CD4-positive, alpha-beta T cell treated with Interleukin-15 for 4 hours (primary cell): ENCODE results near the gene STK16.
"Not testable (repeated sequence)": the region's sequence is repeated elsewhere in the genome, so short reads cannot be mapped to it uniquely, and the experiment has no call there.

Experiments used
- DNase-seq: peaks from one replicate; pipeline ENCODE4 v3.0.0-alpha.2; 2020; ENCODE audit warnings: low spot score

The STK16 gene

GRCh38 chr2:219244789-219245147 is 511 bp upstream of the STK16 start:
- no peak for DNase-seq

DNA sequence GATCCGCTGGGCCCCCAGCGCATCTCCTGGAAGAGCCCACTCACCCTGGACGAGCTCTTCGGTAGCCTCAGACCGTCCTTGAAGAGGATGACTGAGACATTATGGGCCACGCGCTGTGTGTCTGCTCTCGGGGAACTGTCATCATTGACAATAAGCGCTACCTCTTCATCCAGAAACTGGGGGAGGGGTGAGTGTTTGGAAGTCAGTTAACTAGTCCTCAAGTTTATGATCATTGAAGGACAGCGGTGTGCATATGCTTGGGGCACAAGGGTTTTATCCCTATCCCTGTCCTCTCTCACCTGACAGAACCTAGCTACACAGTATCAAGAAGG is 586 bp downstream of the STK16 start:
- DNase-seq: no peak

- DNase-seq: no peak
Observed at GRCh38 chr2:219246559-219246958, 1.3 kb downstream of the STK16 start.

- peak; percentile 80 for DNase-seq
Observed at GRCh38 chr2:219247678-219248642, 2.7 kb downstream of the STK16 start.

GRCh38 chr2:219248845-219249202 is 3.5 kb downstream of the STK16 start:
- DNase-seq: no peak

GRCh38 chr2:219249203-219249980 is 4.1 kb downstream of the STK16 start:
- DNase-seq: peak; percentile 48

DNA sequence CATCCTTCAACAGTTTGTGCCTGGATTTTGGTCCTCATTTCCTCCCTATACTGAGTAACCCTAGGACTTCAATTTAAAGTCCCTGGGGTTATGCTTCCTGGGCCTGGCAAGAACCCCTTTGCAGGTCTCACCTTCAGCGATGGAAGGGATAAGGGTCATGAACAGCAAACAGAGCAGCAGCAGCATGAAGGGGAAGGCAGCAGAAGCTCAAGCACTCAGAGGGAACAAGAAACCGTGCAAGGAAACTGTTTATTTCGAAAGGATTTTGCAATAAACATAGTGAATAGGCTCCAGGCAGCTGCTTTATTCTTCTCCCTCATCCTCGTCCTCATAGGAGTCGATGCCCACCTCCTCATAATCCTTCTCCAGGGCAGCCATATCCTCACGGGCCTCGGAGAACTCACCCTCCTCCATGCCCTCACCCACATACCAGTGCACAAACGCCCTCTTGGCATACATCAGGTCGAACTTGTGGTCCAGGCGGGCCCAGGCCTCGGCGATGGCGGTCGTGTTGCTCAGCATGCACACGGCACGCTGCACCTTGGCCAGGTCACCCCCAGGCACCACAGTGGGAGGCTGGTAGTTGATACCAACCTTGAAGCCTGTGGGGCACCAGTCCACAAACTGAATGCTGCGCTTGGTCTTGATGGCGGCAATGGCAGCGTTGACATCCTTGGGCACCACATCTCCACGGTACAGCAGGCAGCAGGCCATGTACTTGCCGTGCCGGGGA is 4.9 kb downstream of the STK16 start:
- DNase-seq: no peak

- DNase-seq: no peak
Observed at GRCh38 chr2:219251656-219252055, 6.4 kb downstream of the STK16 start.

DNA sequence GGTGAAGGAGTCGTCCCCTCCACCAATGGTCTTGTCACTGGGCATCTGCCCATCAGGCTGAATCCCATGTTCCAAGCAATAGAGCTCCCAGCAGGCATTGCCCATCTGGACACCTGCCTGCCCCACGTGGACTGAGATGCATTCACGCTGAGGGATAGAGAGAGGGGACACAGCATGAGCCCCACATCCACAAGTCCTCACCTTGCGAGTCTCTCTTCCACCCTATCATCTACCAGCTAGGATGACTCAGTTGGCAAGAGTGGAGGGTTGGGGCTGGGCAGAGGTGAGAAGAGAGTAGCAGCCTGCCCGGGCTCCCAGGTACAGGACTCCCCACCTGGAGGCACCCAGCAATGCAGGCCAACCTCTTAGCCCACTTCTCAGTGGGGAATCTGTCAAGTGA is 6.8 kb downstream of the STK16 start:
- DNase-seq: peak; percentile 54

DNA sequence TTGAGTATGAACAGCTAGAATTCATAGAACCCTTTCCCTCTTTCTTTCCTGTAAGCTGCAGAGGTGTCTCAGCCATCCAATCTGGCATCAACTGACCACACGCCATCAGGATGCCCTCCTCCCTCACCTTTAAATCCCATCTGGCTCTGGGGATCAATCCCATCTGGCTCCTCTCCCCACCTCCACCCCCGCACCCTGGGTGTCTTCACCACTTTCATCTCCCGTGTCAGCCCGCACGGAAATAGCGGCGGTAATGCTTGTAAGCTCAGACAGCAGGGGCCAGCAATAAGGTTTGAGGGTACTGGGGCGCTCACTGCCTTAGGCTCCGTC is 7.3 kb downstream of the STK16 start:
- DNase-seq: no peak

GRCh38 chr2:219252900-219253752 is 7.8 kb downstream of the STK16 start, which contains the start of gene TUBA4B:
TUBA4B (plus strand) TSS chr2:219253243; CDS start chr2:219253408, 165 bp downstream.
- DNase-seq: peak; percentile 37

- DNase-seq: peak; percentile 90
Observed at GRCh38 chr2:219253753-219254589, 8.7 kb downstream of the STK16 start, which contains the start of gene TUBA4A. TUBA4A (minus strand) TSS chr2:219253918; CDS start chr2:219253858, 60 bp downstream.

GRCh38 chr2:219254590-219255201 is 9.4 kb downstream of the STK16 start:
- DNase-seq: peak; percentile 49

- DNase-seq: not testable (repeated sequence)
Observed at GRCh38 chr2:219258942-219259341, 13.7 kb downstream of the STK16 start.

- no peak for DNase-seq
Observed at GRCh38 chr2:219261024-219261855, 16.0 kb downstream of the STK16 start.

DNA sequence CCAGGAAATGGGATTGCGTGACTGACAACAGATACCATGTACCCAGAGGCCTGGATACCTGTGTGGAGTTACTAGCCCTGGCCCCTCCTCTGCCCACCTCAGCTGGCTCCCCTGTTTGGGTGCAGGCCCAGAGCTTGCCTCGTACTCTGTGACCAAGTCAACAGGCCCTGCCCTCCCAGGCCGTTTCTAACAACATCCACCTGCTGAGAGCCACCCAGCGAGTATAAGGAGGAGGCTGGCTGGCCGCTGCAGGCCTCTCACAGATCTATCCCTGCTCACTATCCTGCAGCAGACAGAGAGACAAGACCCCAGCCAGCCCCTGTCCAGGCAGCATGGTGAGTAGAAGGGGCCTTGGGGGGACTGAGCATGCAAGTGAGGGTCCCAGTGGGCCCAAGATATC is 21.0 kb downstream of the STK16 start:
- no peak for DNase-seq

DNA sequence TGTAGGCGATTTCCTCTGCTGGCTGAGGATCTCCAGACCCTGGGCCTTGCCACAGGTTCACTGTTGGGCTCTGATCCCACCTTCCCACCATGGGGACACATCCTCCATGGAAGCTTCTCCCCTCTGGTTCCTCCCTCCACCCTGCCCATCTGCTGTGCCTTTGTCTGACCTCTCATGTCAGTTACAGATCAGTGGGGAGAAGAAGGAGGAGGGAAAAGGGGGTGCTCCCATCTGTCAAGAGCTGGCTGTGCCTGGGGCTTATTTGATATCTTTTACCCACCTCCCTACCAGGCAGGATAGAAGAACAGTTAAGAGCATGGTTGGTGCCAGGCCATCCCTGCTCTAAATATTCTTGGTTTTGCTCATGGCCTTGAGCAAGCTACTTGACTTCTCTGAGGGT is 21.6 kb downstream of the STK16 start:
- DNase-seq: no peak

- no peak for DNase-seq
Observed at GRCh38 chr2:219268294-219268693, 23.0 kb downstream of the STK16 start.

DNA sequence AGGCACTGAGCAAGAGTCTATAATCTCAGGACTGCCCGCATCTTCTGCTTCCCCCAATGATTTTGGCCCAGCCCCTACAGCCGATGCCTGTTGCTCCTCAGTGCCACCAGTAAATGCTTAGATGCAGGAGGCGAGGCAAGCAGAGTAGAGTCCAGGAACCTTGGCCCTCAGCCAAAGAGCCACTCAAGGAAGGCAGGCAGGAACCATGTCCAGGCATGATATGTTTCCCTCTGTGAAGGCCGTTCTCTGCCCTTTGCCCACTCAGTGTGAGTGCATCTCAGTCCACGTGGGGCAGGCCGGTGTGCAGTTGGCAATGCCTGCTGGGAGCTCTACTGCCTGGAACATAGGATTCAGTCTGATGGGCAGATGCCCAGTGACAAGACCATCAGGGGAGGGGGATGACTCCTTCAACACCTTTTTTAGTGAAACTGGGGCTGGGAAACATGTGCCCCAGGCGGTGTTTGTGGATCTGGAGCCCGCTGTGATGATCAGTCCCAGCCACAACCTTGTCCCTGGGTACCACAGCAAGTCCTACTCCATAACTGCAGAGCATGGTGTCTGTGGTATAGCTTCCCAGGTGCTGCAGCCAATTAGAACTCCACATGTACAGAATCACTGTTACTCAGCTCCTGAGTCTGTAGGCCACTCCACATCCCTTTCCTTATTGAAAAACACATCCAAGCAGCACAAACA is 24.2 kb downstream of the STK16 start:
- no peak for DNase-seq
